Measurements from ENCODE around the gene RNU11.
"Not testable (repeated sequence)": the region's sequence is repeated elsewhere in the genome, so short reads cannot be mapped to it uniquely, and the experiment has no call there.

Gene RNU11

GRCh38 chr1:28666806-28667205, 18.4 kb downstream of the RNU11 start:
- DNase-seq: no peak

GRCh38 chr1:28668191-28668955, 20.0 kb downstream of the RNU11 start, which contains the start of gene GMEB1:
TSS of gene GMEB1 (plus strand) at chr1:28668784. CDS start at chr1:28683613, 14,829 bp downstream.
- DNase-seq: peak; percentile 80

- peak; percentile 22 for DNase-seq
These were observed 20.7 kb downstream of the RNU11 start for GRCh38 chr1:28668956-28669723.

- no peak for DNase-seq
These were observed 22.9 kb downstream of the RNU11 start for GRCh38 chr1:28671254-28671780.

- DNase-seq: not testable (repeated sequence)
These were observed 24.6 kb downstream of the RNU11 start for GRCh38 chr1:28672971-28673370.

- DNase-seq: no peak
These were observed 27.5 kb downstream of the RNU11 start for GRCh38 chr1:28675924-28676257.

GRCh38 chr1:28680151-28680550, 31.8 kb downstream of the RNU11 start:
- no peak for DNase-seq

- DNase-seq: no peak
These were observed 34.4 kb downstream of the RNU11 start for GRCh38 chr1:28682840-28683239.

- DNase-seq: no peak
These were observed 36.5 kb downstream of the RNU11 start for GRCh38 chr1:28684937-28685336.

- DNase-seq: not testable (repeated sequence)
These were observed 43.2 kb downstream of the RNU11 start for GRCh38 chr1:28691627-28692026.
